Epithelial cell of proximal tubule (primary cell): ENCODE measurements around the gene COIL. TPM values are rescaled to one million over a fixed set of nuclear protein-coding genes. Genes with fewer than 3 reads are reported as not detected.
A peak's percentile ranks its signal among the peaks of the same experiment; 100 is the strongest.

Experiments used
- DNase-seq: peaks from one replicate; pipeline ENCODE4 v3.0.0-alpha.2; 2011; ENCODE audit warnings: low read depth
- H3K4me3 ChIP-seq: 2 replicates; pipeline ENCODE4 v1.5.1; 2011; ENCODE audit warnings: low read depth, mild to moderate bottlenecking, low read length
- total RNA-seq: library from RNA; depleted of rRNA; stranded (reverse); fragments of >200 nt; gene quantifications from 2 replicates; pipeline ENCODE4 v1.2.3, GENCODE V29; 2015
- TF ChIP-seq, protein P1 (sequence below): conservative IDR thresholded peaks from 2 replicates; pipeline ENCODE4 v1.5.1; 2012; ENCODE audit warnings: low read depth, mild to moderate bottlenecking, low read length

COIL gene, protein sequence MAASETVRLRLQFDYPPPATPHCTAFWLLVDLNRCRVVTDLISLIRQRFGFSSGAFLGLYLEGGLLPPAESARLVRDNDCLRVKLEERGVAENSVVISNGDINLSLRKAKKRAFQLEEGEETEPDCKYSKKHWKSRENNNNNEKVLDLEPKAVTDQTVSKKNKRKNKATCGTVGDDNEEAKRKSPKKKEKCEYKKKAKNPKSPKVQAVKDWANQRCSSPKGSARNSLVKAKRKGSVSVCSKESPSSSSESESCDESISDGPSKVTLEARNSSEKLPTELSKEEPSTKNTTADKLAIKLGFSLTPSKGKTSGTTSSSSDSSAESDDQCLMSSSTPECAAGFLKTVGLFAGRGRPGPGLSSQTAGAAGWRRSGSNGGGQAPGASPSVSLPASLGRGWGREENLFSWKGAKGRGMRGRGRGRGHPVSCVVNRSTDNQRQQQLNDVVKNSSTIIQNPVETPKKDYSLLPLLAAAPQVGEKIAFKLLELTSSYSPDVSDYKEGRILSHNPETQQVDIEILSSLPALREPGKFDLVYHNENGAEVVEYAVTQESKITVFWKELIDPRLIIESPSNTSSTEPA
- 15.3 and 19.7 TPM in 2 replicates for total RNA-seq

DNA sequence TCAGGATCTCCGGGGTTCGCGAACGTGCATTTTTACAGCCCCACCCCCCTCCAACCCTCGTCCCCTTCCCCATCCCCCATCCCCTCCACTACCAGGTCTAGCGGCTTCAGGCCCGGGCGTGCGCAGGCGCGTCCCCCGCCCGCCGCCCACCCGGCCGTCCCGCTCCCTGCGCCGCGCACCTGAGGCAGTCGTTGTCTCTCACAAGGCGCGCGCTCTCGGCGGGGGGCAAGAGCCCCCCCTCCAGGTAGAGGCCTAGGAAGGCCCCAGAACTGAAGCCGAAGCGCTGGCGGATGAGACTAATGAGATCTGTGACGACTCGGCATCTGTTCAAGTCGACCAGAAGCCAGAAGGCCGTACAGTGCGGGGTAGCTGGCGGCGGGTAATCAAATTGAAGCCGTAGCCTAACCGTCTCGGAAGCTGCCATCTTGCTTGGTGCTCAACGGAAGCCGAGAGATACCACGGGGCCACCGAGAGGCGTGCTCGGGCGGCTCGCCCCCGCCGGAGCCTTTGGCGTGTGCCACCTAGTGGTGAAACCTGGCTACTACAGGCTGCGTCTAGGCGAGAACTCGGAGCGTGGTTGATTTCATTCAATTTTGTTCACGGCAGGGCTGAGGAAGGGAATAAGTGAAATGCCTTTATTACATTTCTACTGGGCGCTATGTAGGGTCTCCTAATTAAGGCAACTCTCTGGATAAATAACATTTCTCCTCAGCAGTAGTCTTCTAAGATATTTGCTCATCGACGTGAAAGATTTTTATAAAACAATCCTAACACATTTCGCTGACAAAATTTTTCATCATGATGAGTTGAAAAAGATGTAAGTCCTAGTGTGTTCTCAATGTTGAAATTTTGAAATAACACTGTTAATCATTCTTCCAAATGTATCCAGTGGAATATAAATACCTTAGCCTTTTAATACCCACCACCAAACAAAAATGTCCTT lies at the start of gene COIL:
TSS of gene COIL (minus strand) at position 455 of the 943 bp plus-strand sequence. CDS start at position 424, 31 bp downstream.
- H3K4me3 ChIP-seq, result peak within 1 kb of the TSS; percentile 96
- DNase-seq, result peak; percentile 33
- TF ChIP-seq, protein P1, sequence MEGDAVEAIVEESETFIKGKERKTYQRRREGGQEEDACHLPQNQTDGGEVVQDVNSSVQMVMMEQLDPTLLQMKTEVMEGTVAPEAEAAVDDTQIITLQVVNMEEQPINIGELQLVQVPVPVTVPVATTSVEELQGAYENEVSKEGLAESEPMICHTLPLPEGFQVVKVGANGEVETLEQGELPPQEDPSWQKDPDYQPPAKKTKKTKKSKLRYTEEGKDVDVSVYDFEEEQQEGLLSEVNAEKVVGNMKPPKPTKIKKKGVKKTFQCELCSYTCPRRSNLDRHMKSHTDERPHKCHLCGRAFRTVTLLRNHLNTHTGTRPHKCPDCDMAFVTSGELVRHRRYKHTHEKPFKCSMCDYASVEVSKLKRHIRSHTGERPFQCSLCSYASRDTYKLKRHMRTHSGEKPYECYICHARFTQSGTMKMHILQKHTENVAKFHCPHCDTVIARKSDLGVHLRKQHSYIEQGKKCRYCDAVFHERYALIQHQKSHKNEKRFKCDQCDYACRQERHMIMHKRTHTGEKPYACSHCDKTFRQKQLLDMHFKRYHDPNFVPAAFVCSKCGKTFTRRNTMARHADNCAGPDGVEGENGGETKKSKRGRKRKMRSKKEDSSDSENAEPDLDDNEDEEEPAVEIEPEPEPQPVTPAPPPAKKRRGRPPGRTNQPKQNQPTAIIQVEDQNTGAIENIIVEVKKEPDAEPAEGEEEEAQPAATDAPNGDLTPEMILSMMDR, result peak; percentile 98

DNA sequence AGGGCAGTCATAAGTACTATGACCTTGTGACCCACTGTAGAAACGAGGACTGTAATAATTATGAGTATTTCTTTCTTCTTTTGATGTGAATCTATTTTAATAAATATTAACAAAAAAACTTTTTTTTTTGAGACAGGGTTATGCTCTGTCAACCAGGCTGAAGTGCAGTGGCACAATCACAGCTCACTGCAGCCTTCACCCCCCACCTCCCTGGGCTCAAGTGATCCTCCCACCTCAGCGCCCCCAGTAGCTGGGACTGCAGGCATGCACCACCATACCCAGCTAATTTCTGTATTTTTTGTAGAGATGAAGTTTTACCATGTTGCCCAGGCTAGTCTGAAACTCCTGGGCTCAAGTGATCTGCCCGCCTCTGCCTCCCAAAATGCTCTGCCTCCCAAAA lies 49.6 kb upstream of the COIL start:
- no peak for DNase-seq
- TF ChIP-seq, protein P1, result no peak
- peak overlapping the region; percentile 18 for H3K4me3 ChIP-seq

GRCh38 chr17:57009737-57010445 lies 49.0 kb upstream of the COIL start:
- H3K4me3 ChIP-seq, result peak overlapping the region; percentile 18
- TF ChIP-seq, protein P1, result peak; percentile 75
- peak; percentile 12 for DNase-seq

GRCh38 chr17:57008958-57009357 lies 48.1 kb upstream of the COIL start:
- no peak for DNase-seq
- no peak overlapping the region for H3K4me3 ChIP-seq
- TF ChIP-seq, protein P1, result no peak

GRCh38 chr17:57006040-57006439 lies 45.2 kb upstream of the COIL start:
- TF ChIP-seq, protein P1, result no peak
- H3K4me3 ChIP-seq, result no peak overlapping the region
- DNase-seq, result no peak

DNA sequence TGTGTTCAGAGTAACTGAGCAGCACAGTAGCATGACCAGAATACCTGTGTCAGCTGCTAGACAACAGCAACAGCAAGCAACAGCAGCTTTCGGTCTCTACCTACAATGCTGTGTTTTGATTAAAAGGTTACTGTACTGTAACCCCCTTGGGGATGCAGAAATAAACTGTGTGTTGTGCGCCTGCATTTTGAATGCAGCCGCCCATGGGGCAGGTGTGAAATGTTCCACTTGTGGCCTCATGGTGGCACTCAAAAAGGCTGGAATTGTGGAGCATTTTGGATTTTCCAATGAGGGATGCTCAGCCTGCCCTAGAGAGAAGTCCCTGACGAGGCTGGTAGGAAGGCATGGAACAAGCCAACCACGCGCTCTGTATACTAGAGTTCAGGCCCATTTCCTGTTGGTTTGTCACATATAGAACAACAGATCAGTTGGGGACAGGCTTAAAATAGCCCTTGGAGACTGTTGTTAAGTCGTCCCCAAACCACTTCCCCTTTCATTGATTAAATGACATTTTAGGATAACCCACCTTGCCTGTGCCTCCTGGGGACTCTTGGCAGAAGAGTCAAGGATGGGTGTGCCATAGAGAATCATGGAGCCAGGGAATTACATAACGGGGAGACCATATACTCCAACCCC lies 44.2 kb upstream of the COIL start:
- TF ChIP-seq, protein P1, result peak; percentile 44
- no peak for DNase-seq
- H3K4me3 ChIP-seq, result no peak overlapping the region
